BJ (cell line): ENCODE data around the gene AIPL1. TPM values are rescaled to one million over a fixed set of nuclear protein-coding genes. Genes with fewer than 3 reads are reported as not detected.

Experiments
- CTCF ChIA-PET: fragments of 350-600 bp; formaldehyde crosslinking; extraction: SDS; loops from one replicate; lab custom pipeline; 2021; ENCODE audit warnings: antibody characterized with exemption, inconsistent platforms; lab: Yijun Ruan, JAX
- POLR2A ChIA-PET: fragments of 300-600 bp; sonication (Branson Sonifier 250); formaldehyde crosslinking; extraction: SDS; loops from one replicate; lab custom pipeline; 2021; ENCODE audit warnings: antibody characterized with exemption; lab: Charles Lee
- DNase-seq: peaks from one replicate; pipeline ENCODE4 v3.0.0-alpha.2; 2011; ENCODE audit warnings: low read depth
- H3K27me3 ChIP-seq: 2 replicates; pipeline ENCODE4 v1.6.0; 2011; ENCODE audit warnings: low read length; ENCODE audit not compliant: control insufficient read depth, insufficient read depth
- H3K36me3 ChIP-seq: 2 replicates; pipeline ENCODE4 v1.5.1; 2011; ENCODE audit warnings: low read length; ENCODE audit not compliant: control insufficient read depth, insufficient read depth
- H3K4me3 ChIP-seq: 2 replicates; pipeline ENCODE4 v1.5.1; 2011; ENCODE audit warnings: low read depth, mild to moderate bottlenecking, control low read depth, low read length
- polyA plus RNA-seq: library from polyadenylated mRNA; depleted of rRNA; stranded (reverse); fragments of >200 nt; gene quantifications from 2 replicates; pipeline ENCODE4 v1.2.3, GENCODE V29; 2011
- TF ChIP-seq, protein P1 (sequence below): IDR thresholded peaks from 2 replicates; pipeline ENCODE4 v1.5.1; 2011; ENCODE audit warnings: low read depth, mild to moderate bottlenecking, control low read depth, inconsistent platforms, low read length, moderate library complexity; ENCODE audit not compliant: insufficient read depth

AIPL1 gene
- polyA plus RNA-seq, 1 experiment: not detected

DNA sequence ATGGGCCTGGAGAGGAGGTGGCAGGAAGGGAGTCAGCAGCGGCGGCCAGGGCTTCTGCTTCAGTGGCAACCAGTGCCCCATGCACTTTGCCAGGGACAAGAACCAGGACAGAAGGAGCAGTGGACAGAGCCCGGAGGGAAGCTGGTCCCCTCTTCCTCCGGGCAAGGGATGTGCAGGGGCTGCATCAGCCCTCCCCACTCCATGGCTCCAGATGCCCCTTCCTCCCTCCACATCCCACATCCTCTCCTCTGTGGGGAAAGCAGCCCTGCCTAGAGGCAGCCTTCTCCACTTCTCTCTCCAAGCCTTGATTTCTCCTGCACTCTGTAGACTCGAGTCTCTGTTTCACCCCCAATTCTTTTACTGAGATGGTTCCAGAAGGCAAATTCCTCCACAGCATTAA is 50.4 kb downstream of the AIPL1 start:
- CTCF ChIA-PET: no interaction called here
- Histone ChIP-seq H3K27me3 (peaks cover 3% of the 10 kb centered on the region), H3K36me3 (no peaks in the 10 kb centered on the region), H3K4me3 (no peak overlapping the region)
- no peak for DNase-seq
- POLR2A ChIA-PET: no interaction called here
- TF ChIP-seq, protein P1, sequence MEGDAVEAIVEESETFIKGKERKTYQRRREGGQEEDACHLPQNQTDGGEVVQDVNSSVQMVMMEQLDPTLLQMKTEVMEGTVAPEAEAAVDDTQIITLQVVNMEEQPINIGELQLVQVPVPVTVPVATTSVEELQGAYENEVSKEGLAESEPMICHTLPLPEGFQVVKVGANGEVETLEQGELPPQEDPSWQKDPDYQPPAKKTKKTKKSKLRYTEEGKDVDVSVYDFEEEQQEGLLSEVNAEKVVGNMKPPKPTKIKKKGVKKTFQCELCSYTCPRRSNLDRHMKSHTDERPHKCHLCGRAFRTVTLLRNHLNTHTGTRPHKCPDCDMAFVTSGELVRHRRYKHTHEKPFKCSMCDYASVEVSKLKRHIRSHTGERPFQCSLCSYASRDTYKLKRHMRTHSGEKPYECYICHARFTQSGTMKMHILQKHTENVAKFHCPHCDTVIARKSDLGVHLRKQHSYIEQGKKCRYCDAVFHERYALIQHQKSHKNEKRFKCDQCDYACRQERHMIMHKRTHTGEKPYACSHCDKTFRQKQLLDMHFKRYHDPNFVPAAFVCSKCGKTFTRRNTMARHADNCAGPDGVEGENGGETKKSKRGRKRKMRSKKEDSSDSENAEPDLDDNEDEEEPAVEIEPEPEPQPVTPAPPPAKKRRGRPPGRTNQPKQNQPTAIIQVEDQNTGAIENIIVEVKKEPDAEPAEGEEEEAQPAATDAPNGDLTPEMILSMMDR: no peak

DNA sequence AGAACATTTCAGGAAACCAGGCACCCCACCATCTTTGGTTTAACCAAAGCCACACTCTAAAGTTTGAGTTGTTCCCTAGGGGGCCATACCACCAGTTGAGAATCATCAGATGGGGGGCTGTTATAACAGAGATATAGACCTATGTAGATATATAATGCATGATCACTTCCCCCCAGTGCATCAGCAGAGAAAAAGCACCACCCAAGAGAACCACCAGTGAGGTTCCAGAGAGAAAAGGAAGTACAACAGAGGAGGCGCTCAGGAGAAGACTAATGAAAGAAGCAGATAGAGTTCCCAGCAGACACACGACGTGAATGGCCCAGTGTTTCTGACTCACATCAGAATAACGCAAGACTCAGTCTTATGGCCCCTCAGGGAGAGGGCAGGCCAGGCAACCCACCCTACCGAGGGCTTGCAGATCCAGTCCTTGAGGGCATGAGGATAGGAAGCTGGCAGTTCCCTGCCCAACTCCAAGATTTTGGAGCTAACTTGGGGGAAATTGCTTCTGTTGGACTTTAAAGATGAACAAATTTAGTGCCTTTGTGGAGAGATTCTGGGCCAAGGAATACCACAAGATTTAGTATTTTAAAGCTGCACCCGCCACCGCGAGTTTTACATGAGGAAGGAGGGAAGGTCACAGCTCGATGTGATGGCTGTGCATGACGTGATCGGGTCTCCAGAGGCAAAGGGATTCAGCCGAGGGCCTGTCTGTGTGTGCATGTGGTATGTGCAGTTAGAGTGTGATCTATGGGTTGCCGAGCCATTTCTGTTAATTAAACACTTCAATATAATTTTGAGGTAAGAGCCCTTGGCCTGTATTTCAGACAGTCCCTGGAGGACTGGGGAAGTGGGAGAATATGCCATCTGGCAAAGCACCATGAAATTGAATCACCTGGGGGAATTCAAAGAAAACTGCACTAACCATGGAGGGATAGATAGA is 53.1 kb downstream of the AIPL1 start:
- Histone ChIP-seq H3K4me3 (no peak overlapping the region), H3K27me3 (peaks cover 1% of the 10 kb centered on the region; the same call in 1 of the 2 replicates), H3K36me3 (no peaks in the 10 kb centered on the region)
- ChIA-PET POLR2A (no interaction called here), CTCF (no interaction called here)
- TF ChIP-seq, protein P1: no peak
- no peak for DNase-seq

DNA sequence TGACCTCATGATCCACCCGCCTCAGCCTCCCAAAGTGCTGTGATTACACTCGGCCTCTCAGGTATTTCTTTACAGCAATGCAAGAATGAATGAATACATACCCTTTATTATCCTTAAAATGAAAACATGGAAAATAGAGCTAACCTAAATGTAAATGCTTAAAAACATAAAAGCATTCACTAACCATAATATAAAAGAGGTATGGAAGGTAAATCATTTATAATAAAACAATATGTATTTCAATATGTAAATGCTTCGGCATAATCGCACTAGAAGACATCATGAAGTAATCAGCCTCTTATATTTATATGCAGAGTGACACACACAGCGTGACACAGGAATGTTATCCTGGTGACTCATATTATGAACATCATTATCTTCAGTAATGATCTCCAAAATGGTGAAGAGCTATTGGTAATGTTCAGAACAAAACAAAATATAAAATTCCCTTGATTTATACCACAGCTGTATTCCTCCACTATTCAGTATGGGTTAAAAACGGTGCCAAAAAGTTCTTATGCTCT is 53.9 kb downstream of the AIPL1 start:
- TF ChIP-seq, protein P1: no peak
- ChIA-PET CTCF (no interaction called here), POLR2A (no interaction called here)
- Histone ChIP-seq H3K4me3 (no peak overlapping the region), H3K36me3 (no peaks in the 10 kb centered on the region), H3K27me3 (peaks cover 1% of the 10 kb centered on the region; the same call in 1 of the 2 replicates)
- DNase-seq: no peak

DNA sequence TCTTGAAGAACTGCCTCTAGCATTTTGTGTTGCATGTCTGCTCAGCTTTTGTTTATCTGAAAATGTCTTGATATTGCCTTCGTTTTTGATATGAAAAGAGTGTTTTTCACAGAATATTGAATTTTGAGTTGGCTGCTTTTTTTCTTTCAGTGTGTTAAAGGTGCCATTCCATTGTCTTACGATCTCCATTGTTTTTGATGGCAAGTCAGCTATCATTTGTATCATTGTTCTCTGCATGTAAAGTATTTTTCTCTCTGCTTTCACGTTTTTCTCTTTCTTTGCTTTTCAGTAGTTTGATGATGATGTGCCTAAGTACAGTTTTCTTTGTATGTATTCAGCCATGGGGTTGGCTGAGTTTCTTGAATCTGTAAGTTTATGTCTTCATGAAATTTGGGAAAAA is 57.0 kb downstream of the AIPL1 start:
- no peaks in the 10 kb centered on the region for H3K36me3 ChIP-seq
- peaks cover 1% of the 10 kb centered on the region for H3K27me3 ChIP-seq
- no peak for DNase-seq
- H3K4me3 ChIP-seq: no peak overlapping the region
- TF ChIP-seq, protein P1: no peak
- CTCF ChIA-PET: no interaction called here
- POLR2A ChIA-PET: no interaction called here

DNA sequence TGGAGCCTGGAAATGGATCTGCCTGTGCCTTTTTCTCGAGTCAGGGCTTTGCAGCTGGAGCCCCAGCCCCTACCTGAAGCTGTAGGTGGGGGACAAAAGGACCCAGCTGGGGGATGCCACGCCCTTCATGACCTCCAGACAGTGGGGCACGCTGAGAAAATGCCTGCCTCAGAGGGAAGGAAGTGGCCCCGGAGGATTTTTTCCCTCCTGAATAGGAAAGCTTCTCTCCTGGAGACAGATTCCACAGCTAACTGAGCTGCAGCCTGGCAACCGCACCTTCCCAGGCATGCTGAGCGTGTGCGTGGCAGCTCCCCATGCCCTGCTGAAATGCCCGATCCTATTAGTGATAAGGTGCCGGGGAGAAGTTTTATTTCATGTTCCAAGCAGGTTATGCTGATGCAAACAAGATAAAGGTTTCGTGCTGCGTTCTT is 58.0 kb downstream of the AIPL1 start:
- ChIA-PET CTCF (interaction anchor here (0.6 kb wide), 1 partner anchor 45 kb away, joined by 4 read pairs; no protein-coding TSS in a partner anchor), POLR2A (no interaction called here)
- no peak for DNase-seq
- peaks cover 1% of the 10 kb centered on the region for H3K27me3 ChIP-seq
- no peaks in the 10 kb centered on the region for H3K36me3 ChIP-seq
- no peak overlapping the region for H3K4me3 ChIP-seq
- TF ChIP-seq, protein P1: no peak
